Stomach (tissue), 9 donors: ENCODE measurements around the gene DDX5. TPM values are rescaled to one million over a fixed set of nuclear protein-coding genes. Genes with fewer than 3 reads are reported as not detected.
A peak's percentile ranks its signal among the peaks of the same experiment; 100 is the strongest.

ENCODE experiments used
- DNase-seq, 2 donors: peaks; one replicate each; pipeline versions ENCODE4 v3.0.0 to v3.0.0-alpha.2; 2013 to 2019
- H3K27ac ChIP-seq, 5 donors: fragments of 200-600 bp in 4 of 5; sonication (generic) in 4 of 5; one replicate each; pipeline ENCODE4 v1.5.1; 2013 to 2019; ENCODE audit warnings: mild to moderate bottlenecking in 1 of 5, moderate library complexity in 1 of 5
- H3K27me3 ChIP-seq, 3 donors: fragments of 200-600 bp; sonication (generic); one replicate each; pipeline ENCODE4 v1.5.1; 2017 to 2019; ENCODE audit warnings: mixed run types in 1 of 3
- H3K36me3 ChIP-seq, 4 donors: fragments of 200-600 bp; sonication (generic); 1 replicate in 3 of 4; 2 replicates in 1 of 4; pipeline ENCODE4 v1.5.1; 2016 to 2019
- H3K4me1 ChIP-seq, 4 donors: fragments of 200-600 bp; sonication (generic); one replicate each; pipeline ENCODE4 v1.5.1; 2016 to 2019
- H3K4me3 ChIP-seq, 4 donors: fragments of 200-600 bp; sonication (generic) in 3 of 4; one replicate each; pipeline ENCODE4 v1.5.1; 2016 to 2019; ENCODE audit warnings: mild to moderate bottlenecking in 1 of 4
- H3K9me3 ChIP-seq, 4 donors: fragments of 200-600 bp; sonication (generic); one replicate each; pipeline ENCODE4 v1.5.1; 2016 to 2019
- CTCF ChIP-seq, 7 experiments: fragments of 450-650 bp in 4 of 7; fragments of 200-600 bp in 3 of 7; sonication (generic) in 3 of 7; IDR thresholded peaks; one replicate each; pipeline ENCODE4 v1.5.1; 2016 to 2019; ENCODE audit warnings: antibody characterized with exemption in 7 of 7, control low read depth in 2 of 7, mild to moderate bottlenecking in 1 of 7
- EP300 ChIP-seq: sonication (generic); formaldehyde crosslinking; IDR thresholded peaks from one replicate; pipeline ENCODE4 v1.6.1; 2017; ENCODE audit warnings: antibody characterized with exemption
- POLR2A ChIP-seq, 4 donors: fragments of 450-650 bp; IDR thresholded peaks; one replicate each; pipeline ENCODE4 v1.6.1; 2016; ENCODE audit warnings: antibody characterized with exemption in 4 of 4, control low read depth in 2 of 4, mild to moderate bottlenecking in 1 of 4, moderate library complexity in 1 of 4
- POLR2AphosphoS5 ChIP-seq, 3 donors: sonication (generic); formaldehyde crosslinking; IDR thresholded peaks; one replicate each; pipeline ENCODE4 v1.6.1; 2016; ENCODE audit warnings: antibody characterized with exemption in 3 of 3
- WGBS, 5 donors: extraction: QIAGEN DNeasy Blood & Tissue Kit in 3 of 5; methylation state at CpG; one replicate each; pipeline versions ENCODE4 v1.1.5 to v1.1.7; 2013 to 2018; 5-methylcytosine and 5-hydroxymethylcytosine counted together
- intact Hi-C: fragments of 100-400 bp; cut with DNase I; formaldehyde crosslinking; loops from one replicate; pipeline ENCODE4 v1.15.1; 2023; ENCODE audit warnings: low total_unique reads
- polyA plus RNA-seq, 3 donors: library from polyadenylated mRNA; stranded (reverse); fragments of 200-250 nt; gene quantifications; one replicate each; pipeline ENCODE4 v1.2.3, GENCODE V29; 2013
- total RNA-seq, 5 donors: library from RNA; depleted of rRNA; stranded (reverse); fragments of >200 nt; gene quantifications; one replicate each; pipeline versions ENCODE4 v1.1.0 to v1.2.3, GENCODE V29; 2014 to 2016
- donor health status: healthy with polysubstance abuse.
- donor health status: Bipolar disorder and iron deficiency.
- donor health status: healthy.

DDX5 gene
- total and polyA plus RNA-seq, 8 donors = 208 to 1,284 (median 528) TPM

- WGBS, 5 donors = 74 to 83% (median 77%) methylated on average over 11 of the region's 11 CpGs
- peaks cover 52 to 81% (median 67%) of the 10 kb centered on the region in 4 donors for H3K4me1 ChIP-seq
- H3K36me3 ChIP-seq = peaks cover 68 to 74% (median 70%) of the 10 kb centered on the region in 4 donors
- peak overlapping the region in 2 of 5 donors; percentile 5 to 46 for H3K27ac ChIP-seq
- TF ChIP-seq POLR2AphosphoS5 (IDR thresholded peaks at IDR 0.05) (peak in 1 of 3 donors; percentile 14), CTCF (IDR thresholded peaks at IDR 0.05) (no peak)
- intact Hi-C loops = no loop called here
- DNase-seq = no peak
- peak overlapping the region in 2 of 4 donors; percentile 8 to 89 for H3K4me3 ChIP-seq
- no peaks in the 10 kb centered on the region for H3K27me3 ChIP-seq
- H3K9me3 ChIP-seq = no peaks in the 10 kb centered on the region
Observed at GRCh38 chr17:64500862-64501765, 5.0 kb downstream of the DDX5 start.

- H3K4me1 ChIP-seq = peaks cover 59 to 87% (median 73%) of the 10 kb centered on the region in 4 donors
- 82 to 84% (median 84%) methylated on average over 8 of the region's 8 CpGs for WGBS, 5 donors
- intact Hi-C loops = no loop called here
Observed at GRCh38 chr17:64500487-64500859, 5.6 kb downstream of the DDX5 start.

GRCh38 chr17:64499805-64500486 lies 6.1 kb downstream of the DDX5 start:
- DNase-seq = no peak
- 77 to 83% (median 80%) methylated on average over 6 of the region's 6 CpGs for WGBS, 5 donors
- no peak for TF ChIP-seq POLR2A (IDR thresholded peaks at IDR 0.05)
- no peak for TF ChIP-seq CTCF (IDR thresholded peaks at IDR 0.05)
- TF ChIP-seq POLR2AphosphoS5 (IDR thresholded peaks at IDR 0.05) = peak in 2 of 3 donors; percentile 35 to 47
- no peak for TF ChIP-seq EP300
- peak overlapping the region in 1 of 4 donors; percentile 89 for H3K4me3 ChIP-seq
- peaks cover 64 to 93% (median 78%) of the 10 kb centered on the region in 4 donors for H3K4me1 ChIP-seq
- no peaks in the 10 kb centered on the region for H3K9me3 ChIP-seq
- H3K27ac ChIP-seq = peak overlapping the region in 2 of 5 donors; percentile 3 to 46
- H3K27me3 ChIP-seq = no peaks in the 10 kb centered on the region
- H3K36me3 ChIP-seq = peaks cover 68 to 74% (median 70%) of the 10 kb centered on the region in 4 donors
- intact Hi-C loops = no loop called here

More at GRCh38 chr17:64500487-64500859, 5.6 kb downstream of the DDX5 start:
- peak overlapping the region in 1 of 4 donors; percentile 89 for H3K4me3 ChIP-seq
- no peaks in the 10 kb centered on the region for H3K27me3 ChIP-seq
- no peaks in the 10 kb centered on the region for H3K9me3 ChIP-seq
- TF ChIP-seq CTCF (IDR thresholded peaks at IDR 0.05) (no peak), POLR2AphosphoS5 (IDR thresholded peaks at IDR 0.05) (peak in 1 of 3 donors; percentile 10), POLR2A (IDR thresholded peaks at IDR 0.05) (no peak), EP300 (no peak)
- peaks cover 68 to 74% (median 70%) of the 10 kb centered on the region in 4 donors for H3K36me3 ChIP-seq
- DNase-seq = no peak
- peak overlapping the region in 1 of 5 donors; percentile 46 for H3K27ac ChIP-seq
